Adrenal gland (tissue), 5 donors: ENCODE measurements around the gene HDAC4.

Experiments used
- POLR2A ChIP-seq, 2 donors: fragments of 450-650 bp; IDR thresholded peaks; one replicate each; pipeline ENCODE4 v1.6.1; 2017; ENCODE audit warnings: antibody characterized with exemption in 2 of 2, mild to moderate bottlenecking in 2 of 2, moderate library complexity in 1 of 2
- TF ChIP-seq, protein P1 (sequence below), 6 experiments: fragments of 450-650 bp in 4 of 6; fragments of 200-600 bp in 2 of 6; sonication (generic) in 1 of 6; IDR thresholded peaks; 1 replicate in 5 of 6; 2 replicates in 1 of 6; pipeline versions ENCODE4 v1.5.1 to v1.8.0; 2016 to 2021; ENCODE audit warnings: antibody characterized with exemption in 6 of 6, mild to moderate bottlenecking in 2 of 6, moderate library complexity in 1 of 6
- donor health status: DM: no; HTN: no; CAD: no.

- TF ChIP-seq, protein P1, sequence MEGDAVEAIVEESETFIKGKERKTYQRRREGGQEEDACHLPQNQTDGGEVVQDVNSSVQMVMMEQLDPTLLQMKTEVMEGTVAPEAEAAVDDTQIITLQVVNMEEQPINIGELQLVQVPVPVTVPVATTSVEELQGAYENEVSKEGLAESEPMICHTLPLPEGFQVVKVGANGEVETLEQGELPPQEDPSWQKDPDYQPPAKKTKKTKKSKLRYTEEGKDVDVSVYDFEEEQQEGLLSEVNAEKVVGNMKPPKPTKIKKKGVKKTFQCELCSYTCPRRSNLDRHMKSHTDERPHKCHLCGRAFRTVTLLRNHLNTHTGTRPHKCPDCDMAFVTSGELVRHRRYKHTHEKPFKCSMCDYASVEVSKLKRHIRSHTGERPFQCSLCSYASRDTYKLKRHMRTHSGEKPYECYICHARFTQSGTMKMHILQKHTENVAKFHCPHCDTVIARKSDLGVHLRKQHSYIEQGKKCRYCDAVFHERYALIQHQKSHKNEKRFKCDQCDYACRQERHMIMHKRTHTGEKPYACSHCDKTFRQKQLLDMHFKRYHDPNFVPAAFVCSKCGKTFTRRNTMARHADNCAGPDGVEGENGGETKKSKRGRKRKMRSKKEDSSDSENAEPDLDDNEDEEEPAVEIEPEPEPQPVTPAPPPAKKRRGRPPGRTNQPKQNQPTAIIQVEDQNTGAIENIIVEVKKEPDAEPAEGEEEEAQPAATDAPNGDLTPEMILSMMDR (IDR thresholded peaks at IDR 0.05): no peak
- TF ChIP-seq POLR2A (IDR thresholded peaks at IDR 0.05): no peak
Measured at GRCh38 chr2:239233576-239233975, 167.2 kb downstream of the HDAC4 start.
